Psoas muscle (tissue), 8 donors: ENCODE results near the gene CYP4V2. TPM values are rescaled to one million over a fixed set of nuclear protein-coding genes. Genes with fewer than 3 reads are reported as not detected.

Experiments
- ATAC-seq, 4 donors: fragments of 200-7000 bp; cut with Tn5 transposase; one replicate each; pipeline ENCODE4 v1.9.1; 2020; ENCODE audit warnings: moderate library complexity in 3 of 4, mild to moderate bottlenecking in 2 of 4
- DNase-seq, 2 donors: peaks; one replicate each; pipeline ENCODE4 v3.0.0-alpha.2; 2020
- H3K27ac ChIP-seq: fragments of 200-600 bp; one replicate; pipeline ENCODE4 v1.8.0; 2022
- H3K27me3 ChIP-seq, 3 donors: fragments of 200-600 bp in 1 of 3; one replicate each; pipeline versions ENCODE4 v1.6.1 to v1.8.0; 2013 to 2022; ENCODE audit warnings: low read length in 2 of 3, mild to moderate bottlenecking in 2 of 3, moderate library complexity in 1 of 3; ENCODE audit not compliant: insufficient read depth in 3 of 3
- H3K36me3 ChIP-seq, 2 donors: fragments of 200-600 bp in 1 of 2; one replicate each; pipeline versions ENCODE4 v1.6.1 to v1.8.0; 2013 to 2022; ENCODE audit warnings: low read depth in 1 of 2, mild to moderate bottlenecking in 1 of 2, moderate library complexity in 1 of 2; ENCODE audit not compliant: insufficient read depth in 1 of 2
- H3K4me1 ChIP-seq: fragments of 200-600 bp; one replicate; pipeline ENCODE4 v1.8.0; 2022
- H3K4me3 ChIP-seq: fragments of 200-600 bp; one replicate; pipeline ENCODE4 v1.8.0; 2022; ENCODE audit warnings: mild to moderate bottlenecking
- H3K9me3 ChIP-seq: fragments of 200-600 bp; one replicate; pipeline ENCODE4 v1.8.0; 2022
- WGBS, 3 donors: extraction: QIAGEN DNeasy Blood & Tissue Kit; methylation state at CpG; one replicate each; pipeline versions ENCODE4 v1.1.6 to v1.1.7; 2013; 5-methylcytosine and 5-hydroxymethylcytosine counted together
- intact Hi-C, 2 donors: fragments of 100-400 bp; cut with DNase I; formaldehyde crosslinking; loops; one replicate each; pipeline versions ENCODE4 v1.11.0 to v1.14.2; 2022
- polyA plus RNA-seq, 3 donors: library from polyadenylated mRNA; stranded (reverse); fragments of 200-250 nt; gene quantifications; one replicate each; pipeline ENCODE4 v1.2.3, GENCODE V29; 2013
- total RNA-seq, 4 donors: library from RNA; stranded (reverse); fragmentation: NEBNext Ultra II Directional in 2 of 4; extraction: Animal tissue kit (Norgen Biotek cat#: 25700) in 2 of 4; gene quantifications; one replicate each; pipeline versions ENCODE4 v1.2.1 to v1.2.4, GENCODE V29; 2021 to 2023
- TF ChIP-seq, protein P1 (sequence below): fragments of 200-600 bp; IDR thresholded peaks from one replicate; pipeline ENCODE4 v1.8.0; 2022; ENCODE audit warnings: antibody characterized with exemption
- donor health status: healthy with polysubstance abuse.
- donor health status: DM: no; HTN: no; CAD: no; lungs with moderate emphysema.
- donor health status: Bipolar disorder and iron deficiency.
- donor health status: healthy.
- donor health status: DM: yes; HTN: yes; CAD: no.
- donor health status: DM: no; HTN: no; CAD: no.
- donor health status: DM: no; HTN: no; CAD: no.
- donor health status: DM: yes; HTN: yes; CAD: no.

Gene CYP4V2
- total and polyA plus RNA-seq, 7 donors: 2.6 to 6.8 (median 5.0) TPM

DNA sequence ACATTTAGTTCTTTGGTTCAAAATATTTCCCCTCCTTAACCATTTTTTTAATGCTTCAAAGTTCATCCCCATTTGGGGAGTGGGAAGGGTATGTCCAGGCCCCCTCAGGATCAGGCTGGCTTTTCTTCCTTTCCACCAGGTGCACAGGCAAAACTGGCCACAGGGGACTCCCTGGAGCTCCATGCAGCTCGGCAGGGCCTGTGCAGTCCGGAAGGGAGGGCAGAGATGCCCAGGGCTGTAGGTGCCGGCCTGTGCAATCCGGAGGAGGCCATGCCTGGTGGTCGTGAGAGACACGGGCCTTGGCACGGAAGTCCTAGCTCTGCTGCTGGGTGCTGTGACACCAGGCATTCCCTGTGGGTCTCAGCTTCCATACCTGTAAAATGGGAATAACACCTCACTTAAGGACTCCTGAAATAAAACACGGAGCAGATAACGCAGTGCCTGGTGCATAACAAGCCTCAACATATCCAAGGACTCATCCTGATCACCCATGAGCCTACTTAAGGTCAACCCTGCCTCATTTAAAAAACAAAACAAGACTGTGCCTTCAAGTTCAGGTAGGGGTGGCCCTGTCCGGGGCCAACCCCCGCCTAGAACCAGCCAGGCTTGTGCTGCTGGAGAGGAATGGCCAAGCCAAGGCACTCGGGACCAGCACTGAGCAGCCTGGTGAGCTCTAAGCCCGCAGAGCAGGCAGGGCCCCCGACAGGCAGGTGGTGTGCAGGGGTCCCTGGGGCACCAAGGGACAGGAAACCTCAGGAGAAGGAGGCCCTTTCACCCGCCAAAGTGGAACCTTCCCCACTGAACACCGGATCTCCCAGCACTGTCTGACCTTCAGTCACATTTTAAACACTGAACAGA lies 21.2 kb upstream of the CYP4V2 start:
- TF ChIP-seq, protein P1, sequence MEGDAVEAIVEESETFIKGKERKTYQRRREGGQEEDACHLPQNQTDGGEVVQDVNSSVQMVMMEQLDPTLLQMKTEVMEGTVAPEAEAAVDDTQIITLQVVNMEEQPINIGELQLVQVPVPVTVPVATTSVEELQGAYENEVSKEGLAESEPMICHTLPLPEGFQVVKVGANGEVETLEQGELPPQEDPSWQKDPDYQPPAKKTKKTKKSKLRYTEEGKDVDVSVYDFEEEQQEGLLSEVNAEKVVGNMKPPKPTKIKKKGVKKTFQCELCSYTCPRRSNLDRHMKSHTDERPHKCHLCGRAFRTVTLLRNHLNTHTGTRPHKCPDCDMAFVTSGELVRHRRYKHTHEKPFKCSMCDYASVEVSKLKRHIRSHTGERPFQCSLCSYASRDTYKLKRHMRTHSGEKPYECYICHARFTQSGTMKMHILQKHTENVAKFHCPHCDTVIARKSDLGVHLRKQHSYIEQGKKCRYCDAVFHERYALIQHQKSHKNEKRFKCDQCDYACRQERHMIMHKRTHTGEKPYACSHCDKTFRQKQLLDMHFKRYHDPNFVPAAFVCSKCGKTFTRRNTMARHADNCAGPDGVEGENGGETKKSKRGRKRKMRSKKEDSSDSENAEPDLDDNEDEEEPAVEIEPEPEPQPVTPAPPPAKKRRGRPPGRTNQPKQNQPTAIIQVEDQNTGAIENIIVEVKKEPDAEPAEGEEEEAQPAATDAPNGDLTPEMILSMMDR: no peak
- no peaks in the 10 kb centered on the region for H3K4me1 ChIP-seq
- no peak overlapping the region for H3K27ac ChIP-seq
- no peaks in the 10 kb centered on the region for H3K27me3 ChIP-seq
- intact Hi-C loops: no loop called here
- no peak overlapping the region for H3K4me3 ChIP-seq
- WGBS, 3 donors: 84 to 88% (median 84%) methylated on average over 16 of the region's 16 CpGs
- no peaks in the 10 kb centered on the region for H3K36me3 ChIP-seq
- ATAC-seq (no peak), DNase-seq (no peak)
- H3K9me3 ChIP-seq: no peaks in the 10 kb centered on the region

DNA sequence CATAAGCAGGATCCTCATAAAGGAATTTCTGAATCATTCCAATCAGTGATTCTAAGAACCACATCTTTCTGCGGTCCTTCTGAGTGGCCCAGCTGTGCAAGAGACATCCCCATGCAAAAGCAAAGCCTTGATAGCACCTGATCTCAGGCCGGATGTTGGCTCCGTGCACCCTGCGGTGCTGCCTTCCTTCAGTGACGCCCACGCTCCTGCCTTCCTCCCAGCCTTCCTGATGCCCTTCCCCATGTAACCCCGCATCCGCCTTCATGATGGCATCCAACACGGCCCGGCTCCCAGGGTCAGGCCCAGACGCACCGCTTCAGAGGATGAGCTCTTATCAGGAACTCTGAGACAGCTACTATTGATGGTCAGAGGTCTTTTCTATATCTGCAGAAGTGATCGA lies 20.4 kb upstream of the CYP4V2 start:
- no peaks in the 10 kb centered on the region for H3K4me1 ChIP-seq
- intact Hi-C loops: no loop called here
- DNase-seq (no peak), ATAC-seq (no peak)
- TF ChIP-seq, protein P1: no peak
- no peaks in the 10 kb centered on the region for H3K9me3 ChIP-seq
- no peak overlapping the region for H3K4me3 ChIP-seq
- H3K36me3 ChIP-seq: no peaks in the 10 kb centered on the region
- no peak overlapping the region for H3K27ac ChIP-seq
- 86 to 87% (median 86%) methylated on average over 13 of the region's 13 CpGs for WGBS, 3 donors
- H3K27me3 ChIP-seq: no peaks in the 10 kb centered on the region

DNA sequence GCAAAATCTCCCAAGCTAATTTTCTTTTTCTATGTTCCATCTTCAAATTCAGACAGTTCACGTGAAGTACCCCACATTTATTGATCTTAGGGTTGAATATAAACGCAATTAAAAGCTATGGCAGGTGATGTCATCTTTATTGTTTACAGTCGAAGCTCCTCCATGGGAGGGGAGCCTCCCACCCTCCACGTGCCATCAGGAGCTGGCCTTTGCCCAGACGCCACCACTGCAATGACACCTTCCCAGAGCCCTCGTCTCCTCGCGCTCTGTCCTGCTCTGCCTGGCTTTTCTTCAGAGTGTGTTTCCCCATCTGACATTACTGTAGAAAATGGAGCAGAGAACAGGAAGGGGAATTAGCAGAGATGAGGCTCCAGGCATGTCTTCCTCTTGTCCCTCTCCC lies 18.8 kb upstream of the CYP4V2 start:
- intact Hi-C loops: no loop called here
- DNase-seq: no peak
- H3K36me3 ChIP-seq: no peaks in the 10 kb centered on the region
- H3K27ac ChIP-seq: no peak overlapping the region
- no peaks in the 10 kb centered on the region for H3K4me1 ChIP-seq
- H3K27me3 ChIP-seq: no peaks in the 10 kb centered on the region
- TF ChIP-seq, protein P1: no peak
- no peaks in the 10 kb centered on the region for H3K9me3 ChIP-seq
- WGBS, 3 donors: 65 to 67% methylated on average over 8 of the region's 8 CpGs; no CpG with 5 or more reads in 1 of the 3 donors
- H3K4me3 ChIP-seq: no peak overlapping the region
- ATAC-seq: no peak

DNA sequence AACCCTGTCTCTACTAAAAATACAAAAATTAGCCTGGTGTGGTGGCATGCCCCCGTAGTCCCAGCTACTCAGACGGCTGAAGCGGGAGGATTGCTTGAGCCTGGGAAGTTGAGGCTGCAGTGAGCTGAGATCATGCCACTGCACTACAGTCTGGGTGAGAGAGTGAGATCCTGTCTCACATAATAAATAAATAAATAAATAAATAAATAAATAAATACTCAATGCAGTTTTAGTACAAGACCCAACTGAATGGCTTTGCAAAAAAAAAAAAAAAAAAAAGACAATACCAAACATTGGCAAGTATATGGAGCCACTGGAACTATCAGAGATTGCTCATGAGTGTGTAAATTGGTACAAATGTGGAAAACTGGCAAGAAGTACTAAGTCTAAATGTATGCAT lies 3.3 kb upstream of the CYP4V2 start:
- TF ChIP-seq, protein P1: no peak
- ATAC-seq (no peak), DNase-seq (no peak)
- no peaks in the 10 kb centered on the region for H3K9me3 ChIP-seq
- peaks cover 13% of the 10 kb centered on the region for H3K4me1 ChIP-seq
- no peaks in the 10 kb centered on the region for H3K36me3 ChIP-seq
- intact Hi-C loops: no loop called here
- no peaks in the 10 kb centered on the region for H3K27me3 ChIP-seq
- 65 to 98% (median 84%) methylated on average over 3 of the region's 3 CpGs for WGBS, 3 donors
- no peak overlapping the region for H3K4me3 ChIP-seq
- no peak overlapping the region for H3K27ac ChIP-seq
